GM23248 (cell line): ENCODE data around the gene HOXA6. TPM values are rescaled to one million over a fixed set of nuclear protein-coding genes. Genes with fewer than 3 reads are reported as not detected.

Experiments
- DNase-seq: peaks from one replicate; pipeline ENCODE4 v3.0.0-alpha.2; 2015
- H2AFZ ChIP-seq: fragments of 200-600 bp; sonication (generic); 2 replicates; pipeline ENCODE4 v1.6.1; 2016; ENCODE audit warnings: antibody characterized with exemption
- H3F3A ChIP-seq: fragments of 200-600 bp; sonication (generic); 2 replicates; pipeline ENCODE4 v1.6.1; 2016; ENCODE audit warnings: mild to moderate bottlenecking, antibody characterized with exemption, mixed run types; ENCODE audit not compliant: insufficient read depth
- H3K27ac ChIP-seq: fragments of 200-600 bp; sonication (generic); 2 replicates; pipeline ENCODE4 v1.5.1; 2016; ENCODE audit warnings: mild to moderate bottlenecking
- H3K27me3 ChIP-seq: fragments of 200-600 bp; sonication (generic); replicated peaks from 2 replicates; pipeline ENCODE4 v1.6.1; 2016; ENCODE audit warnings: mild to moderate bottlenecking; ENCODE audit not compliant: insufficient read depth
- H3K36me3 ChIP-seq: fragments of 200-600 bp; sonication (generic); 2 replicates; pipeline ENCODE4 v1.6.1; 2016; ENCODE audit warnings: low read depth, mild to moderate bottlenecking
- H3K4me1 ChIP-seq: fragments of 200-600 bp; sonication (generic); 2 replicates; pipeline ENCODE4 v1.6.1; 2016; ENCODE audit warnings: mild to moderate bottlenecking; ENCODE audit not compliant: insufficient read depth
- H3K4me2 ChIP-seq: fragments of 200-600 bp; sonication (generic); one replicate; pipeline ENCODE4 v1.6.1; 2016; ENCODE audit warnings: mild to moderate bottlenecking; ENCODE audit not compliant: unreplicated experiment
- H3K4me3 ChIP-seq: fragments of 200-600 bp; sonication (generic); 2 replicates; pipeline ENCODE4 v1.5.1; 2016; ENCODE audit warnings: mild to moderate bottlenecking
- H3K79me2 ChIP-seq: fragments of 200-600 bp; sonication (generic); 2 replicates; pipeline ENCODE4 v1.6.1; 2016; ENCODE audit warnings: mild to moderate bottlenecking; ENCODE audit not compliant: insufficient read depth
- H3K9ac ChIP-seq: fragments of 200-600 bp; sonication (generic); 2 replicates; pipeline ENCODE4 v1.6.1; 2016; ENCODE audit warnings: mild to moderate bottlenecking
- H3K9me2 ChIP-seq: fragments of 200-600 bp; sonication (generic); 2 replicates; pipeline ENCODE4 v1.6.1; 2016; ENCODE audit warnings: mixed run types, mild to moderate bottlenecking, moderate library complexity; ENCODE audit not compliant: insufficient read depth
- H3K9me3 ChIP-seq: fragments of 200-600 bp; sonication (generic); one replicate; pipeline ENCODE4 v1.6.1; 2017; ENCODE audit warnings: low read depth
- H4K20me1 ChIP-seq: fragments of 200-600 bp; sonication (generic); 2 replicates; pipeline ENCODE4 v1.6.0; 2016; ENCODE audit not compliant: insufficient read depth
- EZH2 ChIP-seq: fragments of 200-600 bp; sonication (generic); IDR thresholded peaks from 2 replicates; pipeline ENCODE4 v1.6.1; 2018; ENCODE audit warnings: antibody characterized with exemption, mild to moderate bottlenecking; ENCODE audit not compliant: insufficient read depth, poor library complexity, severe bottlenecking
- EZH2phosphoT487 ChIP-seq: fragments of 200-600 bp; sonication (generic); IDR thresholded peaks from 2 replicates; pipeline ENCODE4 v1.6.1; 2018; ENCODE audit warnings: antibody characterized with exemption, moderate library complexity, mild to moderate bottlenecking, low read depth; ENCODE audit not compliant: insufficient read depth
- WGBS, 2 experiments: methylation state at CpG; one replicate each; pipeline ENCODE4 v1.1.6; 2015 to 2017; ENCODE audit warnings: low lambda C conversion rate in 2 of 2, low coverage in 1 of 2; ENCODE audit errors: missing lambda C conversion rate in 2 of 2; 5-methylcytosine and 5-hydroxymethylcytosine counted together
- in situ Hi-C: fragments of 300-500 bp; cut with MboI; formaldehyde crosslinking; loops from 2 replicates; pipeline ENCODE4 v1.15.0; 2020
- polyA plus RNA-seq: library from polyadenylated mRNA; unstranded; fragments of >200 nt; fragmentation: Nextera tagmentation; extraction: Ambion mirVana; gene quantifications from 2 replicates; pipeline ENCODE4 v1.2.1, GENCODE V29; 2016
- total RNA-seq: library from RNA; depleted of rRNA; stranded (reverse); fragments of >200 nt; shearing (Covaris generic); gene quantifications from 2 replicates; pipeline ENCODE4 v1.2.3, GENCODE V29; 2014

The HOXA6 gene
- total and polyA plus RNA-seq, 2 experiments from 2014 or later, result 3.2 to 3.5 TPM

DNA sequence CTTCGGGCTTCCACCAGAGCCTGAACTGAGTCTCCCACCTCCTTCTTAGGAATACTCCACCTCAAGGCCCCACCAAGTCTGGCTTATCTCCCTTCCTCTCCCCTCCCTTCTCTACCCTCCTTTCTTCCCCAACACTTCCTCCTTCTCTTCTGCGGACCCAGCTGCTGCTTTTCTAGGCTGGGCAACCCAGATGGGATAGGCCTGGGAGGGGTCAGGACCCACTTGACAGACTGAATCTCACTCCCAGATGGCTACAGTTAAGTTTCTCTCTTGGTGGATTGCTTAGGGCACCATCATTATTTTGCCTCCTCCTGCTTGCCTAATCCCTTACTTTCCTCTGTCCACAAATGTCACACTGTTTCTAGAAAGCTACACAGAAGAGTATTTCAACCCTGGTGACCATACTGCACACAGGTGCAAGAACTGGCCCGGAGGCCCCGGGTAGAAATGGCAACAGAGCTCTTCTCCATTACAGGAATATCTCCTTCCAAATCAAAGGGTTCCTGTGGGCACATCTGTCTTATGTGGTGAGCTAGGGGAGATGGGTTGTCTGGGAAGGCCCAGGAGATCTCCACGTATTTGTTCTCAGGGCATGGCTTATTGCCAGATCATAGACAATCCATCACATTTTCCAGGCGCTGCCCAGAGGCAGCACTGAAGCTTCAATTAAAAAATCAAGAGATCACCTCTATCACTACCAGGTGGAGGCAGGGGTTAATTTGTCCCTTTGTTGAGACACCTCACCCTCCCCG, 42.6 kb upstream of the HOXA6 start:
- H3K9me3 ChIP-seq, result no peaks in the 10 kb centered on the region
- in situ Hi-C loops, result loop anchor here (10.0 kb wide), 1 partner anchor 905 kb away; no protein-coding TSS in a partner anchor
- no peak overlapping the region for H2AFZ ChIP-seq
- H3K27ac ChIP-seq, result no peak overlapping the region
- no peaks in the 10 kb centered on the region for H3K4me1 ChIP-seq
- H3K9ac ChIP-seq, result no peak overlapping the region
- H4K20me1 ChIP-seq, result no peaks in the 10 kb centered on the region
- no peak overlapping the region for H3K4me3 ChIP-seq
- no peaks in the 10 kb centered on the region for H3K27me3 ChIP-seq
- TF ChIP-seq EZH2 (no peak), EZH2phosphoT487 (no peak)
- no peaks in the 10 kb centered on the region for H3K9me2 ChIP-seq
- WGBS, 2 experiments, result 68 to 74% methylated on average over 7 of the region's 7 CpGs
- H3K4me2 ChIP-seq, result no peak overlapping the region
- H3K79me2 ChIP-seq, result no peaks in the 10 kb centered on the region
- no peaks in the 10 kb centered on the region for H3K36me3 ChIP-seq
- no peak for DNase-seq
- H3F3A ChIP-seq, result peaks cover 8% of the 10 kb centered on the region; the same call in 1 of the 2 replicates

DNA sequence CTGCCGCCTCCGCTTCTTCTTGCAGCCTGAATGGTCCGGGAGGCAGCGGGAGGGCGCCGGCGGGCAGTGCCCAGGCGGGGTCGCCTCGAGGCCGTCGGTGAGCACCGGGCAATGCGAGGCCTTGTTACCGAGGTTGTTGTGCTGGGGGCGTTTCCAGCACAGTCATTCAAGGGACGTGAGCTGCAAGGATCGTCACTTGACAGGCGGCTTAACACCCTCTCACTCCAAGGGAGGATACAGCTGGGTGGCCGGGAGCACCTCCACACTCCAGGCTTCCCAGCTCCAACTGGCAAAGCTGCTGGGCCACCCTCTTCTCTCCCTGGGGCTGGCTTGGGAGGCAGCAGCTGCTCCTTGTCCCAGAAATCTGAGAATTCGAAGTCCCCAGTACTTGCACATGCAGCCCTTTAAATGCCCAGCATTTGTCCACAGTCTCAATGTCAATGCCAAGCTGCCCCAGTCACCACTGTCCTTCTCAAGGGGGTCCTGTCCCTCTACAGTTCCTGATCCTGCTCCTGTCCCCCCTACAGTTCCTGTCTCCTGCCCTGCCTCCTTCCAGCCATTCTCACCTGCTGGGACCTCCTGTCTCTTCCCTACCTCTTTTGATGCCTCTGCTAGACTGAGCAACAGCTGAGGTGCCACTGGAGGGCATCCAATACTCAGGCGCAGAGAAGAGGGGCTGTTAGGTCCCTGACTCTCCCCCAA, 41.9 kb upstream of the HOXA6 start:
- H3K9me3 ChIP-seq, result no peaks in the 10 kb centered on the region
- DNase-seq, result no peak
- H3K4me2 ChIP-seq, result no peak overlapping the region
- no peaks in the 10 kb centered on the region for H3K36me3 ChIP-seq
- H3F3A ChIP-seq, result peaks cover 8% of the 10 kb centered on the region; the same call in 1 of the 2 replicates
- H3K9me2 ChIP-seq, result no peaks in the 10 kb centered on the region
- no peaks in the 10 kb centered on the region for H3K27me3 ChIP-seq
- no peak overlapping the region for H2AFZ ChIP-seq
- no peak overlapping the region for H3K9ac ChIP-seq
- in situ Hi-C loops, result no loop called here
- no peak overlapping the region for H3K4me3 ChIP-seq
- H3K79me2 ChIP-seq, result no peaks in the 10 kb centered on the region
- no peak for TF ChIP-seq EZH2phosphoT487
- TF ChIP-seq EZH2, result no peak
- no peaks in the 10 kb centered on the region for H4K20me1 ChIP-seq
- H3K27ac ChIP-seq, result no peak overlapping the region
- WGBS, 2 experiments, result 78 to 83% methylated on average over 19 to 22 of the region's 22 CpGs
- no peaks in the 10 kb centered on the region for H3K4me1 ChIP-seq

DNA sequence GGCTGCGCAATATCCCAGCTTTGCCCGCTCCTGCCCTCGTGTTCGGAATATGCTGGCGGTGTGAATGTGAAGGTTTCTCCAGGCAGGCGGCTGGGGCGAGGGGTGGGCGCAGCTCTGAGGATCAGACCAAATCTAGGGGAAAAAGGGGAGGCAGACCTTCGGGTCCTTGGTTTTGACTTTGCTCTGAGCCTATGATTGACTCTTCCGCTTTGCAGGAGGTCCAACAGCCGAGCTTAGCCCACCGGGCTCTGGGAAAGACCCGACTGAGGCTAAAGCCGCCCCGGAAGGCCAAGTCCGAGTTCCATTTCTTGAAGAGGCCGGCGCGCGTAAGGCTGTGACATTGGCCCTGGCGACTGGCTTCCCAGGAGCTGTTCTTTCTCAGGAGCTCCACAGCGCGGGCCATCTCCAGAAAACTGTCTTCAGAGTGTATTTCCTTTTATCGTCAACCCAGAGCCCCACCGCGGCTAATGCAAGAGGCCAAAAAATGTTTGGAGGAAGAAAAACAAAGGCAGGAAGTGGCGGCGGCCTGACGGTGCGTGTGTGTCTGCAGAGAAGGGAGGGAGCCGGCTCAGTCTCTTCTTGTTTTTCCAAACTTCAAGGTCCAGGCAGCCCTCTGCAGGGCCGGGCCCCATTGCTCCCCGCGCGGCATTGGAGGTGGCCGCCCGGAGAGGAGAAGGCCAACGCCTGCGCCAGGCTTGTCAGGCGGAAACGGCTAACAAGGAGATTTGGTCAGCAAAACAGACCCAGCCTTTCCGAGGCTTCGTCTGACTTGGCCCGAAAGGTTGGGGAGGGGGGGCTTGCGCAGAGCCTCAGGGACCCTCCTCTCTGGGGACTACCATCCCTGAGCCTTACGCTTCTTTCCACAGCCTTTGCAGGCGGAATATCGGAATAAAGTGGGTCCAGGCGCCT, 41.1 kb upstream of the HOXA6 start:
- Histone ChIP-seq H3K27me3 (no peaks in the 10 kb centered on the region), H3K79me2 (peaks cover 6% of the 10 kb centered on the region), H4K20me1 (no peaks in the 10 kb centered on the region), H3K4me2 (no peak overlapping the region), H3K27ac (no peak overlapping the region), H3K9me3 (no peaks in the 10 kb centered on the region), H3K9me2 (no peaks in the 10 kb centered on the region), H3F3A (peaks cover 8% of the 10 kb centered on the region; the same call in 1 of the 2 replicates), H3K4me3 (no peak overlapping the region), H2AFZ (no peak overlapping the region), H3K9ac (no peak overlapping the region), H3K36me3 (no peaks in the 10 kb centered on the region), H3K4me1 (no peaks in the 10 kb centered on the region)
- DNase-seq, result no peak
- in situ Hi-C loops, result no loop called here
- WGBS, 2 experiments, result 93 to 95% methylated on average over 48 to 49 of the region's 49 CpGs
- TF ChIP-seq EZH2 (no peak), EZH2phosphoT487 (no peak)
